GM15510 (cell line): ENCODE data around the gene GPR12.

Experiments used
- POLR2A ChIP-seq: IDR thresholded peaks from 3 replicates; pipeline ENCODE4 v1.6.1; 2011; ENCODE audit warnings: borderline replicate concordance; ENCODE audit not compliant: insufficient read length; ENCODE audit errors: extremely low read depth

The GPR12 gene

GRCh38 chr13:26758496-26759157 is 2.0 kb downstream of the GPR12 start:
- TF ChIP-seq POLR2A: no peak

GRCh38 chr13:26756961-26757360 is 3.6 kb downstream of the GPR12 start:
- TF ChIP-seq POLR2A: no peak

GRCh38 chr13:26752671-26753070 is 7.9 kb downstream of the GPR12 start:
- no peak for TF ChIP-seq POLR2A

GRCh38 chr13:26749905-26750304 is 10.7 kb downstream of the GPR12 start:
- TF ChIP-seq POLR2A: no peak

GRCh38 chr13:26749285-26749684 is 11.3 kb downstream of the GPR12 start:
- no peak for TF ChIP-seq POLR2A

GRCh38 chr13:26747706-26748105 is 12.9 kb downstream of the GPR12 start:
- no peak for TF ChIP-seq POLR2A

GRCh38 chr13:26743971-26744370 is 16.6 kb downstream of the GPR12 start:
- TF ChIP-seq POLR2A: no peak

GRCh38 chr13:26742691-26743358 is 17.8 kb downstream of the GPR12 start:
- TF ChIP-seq POLR2A: no peak

- TF ChIP-seq POLR2A: no peak
Measured at GRCh38 chr13:26735677-26736076, 24.9 kb downstream of the GPR12 start.

- TF ChIP-seq POLR2A: no peak
Measured at GRCh38 chr13:26727633-26728032, 33.0 kb downstream of the GPR12 start.

GRCh38 chr13:26727122-26727521 is 33.5 kb downstream of the GPR12 start:
- TF ChIP-seq POLR2A: no peak

- no peak for TF ChIP-seq POLR2A
Measured at GRCh38 chr13:26726684-26727083, 33.9 kb downstream of the GPR12 start.

GRCh38 chr13:26722321-26722720 is 38.3 kb downstream of the GPR12 start:
- no peak for TF ChIP-seq POLR2A

- TF ChIP-seq POLR2A: no peak
Measured at GRCh38 chr13:26721251-26722121, 39.1 kb downstream of the GPR12 start.

- TF ChIP-seq POLR2A: no peak
Measured at GRCh38 chr13:26719356-26719945, 41.1 kb downstream of the GPR12 start.

GRCh38 chr13:26718872-26719271 is 41.7 kb downstream of the GPR12 start:
- no peak for TF ChIP-seq POLR2A

GRCh38 chr13:26718146-26718545 is 42.4 kb downstream of the GPR12 start:
- TF ChIP-seq POLR2A: no peak
